HFFc6 (cell line): ENCODE results near the gene MS4A5. TPM values are rescaled to one million over a fixed set of nuclear protein-coding genes. Genes with fewer than 3 reads are reported as not detected.

Experiments
- DNase-seq: peaks from one replicate; pipeline ENCODE4 v3.0.0-alpha.2; 2018
- H3K27ac Mint-ChIP-seq: 2 replicates; pipeline ENCODE4 v1.8.0; 2020; ENCODE audit warnings: mild to moderate bottlenecking, mixed read lengths
- H3K27me3 Mint-ChIP-seq: 2 replicates; pipeline ENCODE4 v1.8.0; 2021; ENCODE audit warnings: mild to moderate bottlenecking, moderate library complexity, mixed read lengths; ENCODE audit not compliant: insufficient read depth
- H3K36me3 Mint-ChIP-seq: 2 replicates; pipeline ENCODE4 v1.8.0; 2021; ENCODE audit warnings: low read depth, mixed read lengths
- H3K4me1 Mint-ChIP-seq: 2 replicates; pipeline ENCODE4 v1.8.0; 2020; ENCODE audit warnings: low read depth, mixed read lengths
- H3K4me3 Mint-ChIP-seq: 2 replicates; pipeline ENCODE4 v1.8.0; 2020; ENCODE audit warnings: mild to moderate bottlenecking, moderate library complexity, mixed read lengths
- H3K9me3 Mint-ChIP-seq: 2 replicates; pipeline ENCODE4 v1.8.0; 2020; ENCODE audit warnings: mild to moderate bottlenecking, mixed read lengths
- total RNA-seq, 6 experiments: library from RNA; stranded (reverse); fragmentation: NEBNext Ultra II Directional; extraction: Animal tissue kit (Norgen Biotek cat#: 25700); gene quantifications; 2 replicates in 1 of 6; 3 replicates in 5 of 6; pipeline ENCODE4 v1.2.3, GENCODE V29; 2021
- TF ChIP-seq, protein P1 (sequence below): fragments of 200-600 bp; sonication (generic); IDR thresholded peaks from 2 replicates; pipeline ENCODE4 v1.5.0; 2021; ENCODE audit warnings: antibody characterized with exemption, mild to moderate bottlenecking

MS4A5 gene
- total RNA-seq, 6 experiments from 2014 or later: not detected

- Mint-ChIP-seq H3K4me3 (no peak overlapping the region), H3K9me3 (peaks cover 20% of the 10 kb centered on the region), H3K36me3 (no peaks in the 10 kb centered on the region), H3K27ac (no peak overlapping the region), H3K4me1 (no peaks in the 10 kb centered on the region), H3K27me3 (peaks cover under 1% of the 10 kb centered on the region; the same call in 1 of the 2 replicates)
- TF ChIP-seq, protein P1, sequence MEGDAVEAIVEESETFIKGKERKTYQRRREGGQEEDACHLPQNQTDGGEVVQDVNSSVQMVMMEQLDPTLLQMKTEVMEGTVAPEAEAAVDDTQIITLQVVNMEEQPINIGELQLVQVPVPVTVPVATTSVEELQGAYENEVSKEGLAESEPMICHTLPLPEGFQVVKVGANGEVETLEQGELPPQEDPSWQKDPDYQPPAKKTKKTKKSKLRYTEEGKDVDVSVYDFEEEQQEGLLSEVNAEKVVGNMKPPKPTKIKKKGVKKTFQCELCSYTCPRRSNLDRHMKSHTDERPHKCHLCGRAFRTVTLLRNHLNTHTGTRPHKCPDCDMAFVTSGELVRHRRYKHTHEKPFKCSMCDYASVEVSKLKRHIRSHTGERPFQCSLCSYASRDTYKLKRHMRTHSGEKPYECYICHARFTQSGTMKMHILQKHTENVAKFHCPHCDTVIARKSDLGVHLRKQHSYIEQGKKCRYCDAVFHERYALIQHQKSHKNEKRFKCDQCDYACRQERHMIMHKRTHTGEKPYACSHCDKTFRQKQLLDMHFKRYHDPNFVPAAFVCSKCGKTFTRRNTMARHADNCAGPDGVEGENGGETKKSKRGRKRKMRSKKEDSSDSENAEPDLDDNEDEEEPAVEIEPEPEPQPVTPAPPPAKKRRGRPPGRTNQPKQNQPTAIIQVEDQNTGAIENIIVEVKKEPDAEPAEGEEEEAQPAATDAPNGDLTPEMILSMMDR: no peak
- DNase-seq: no peak
These were observed 64.1 kb downstream of the MS4A5 start for GRCh38 chr11:60493454-60493853.

Other genes starting within 250 kb of the MS4A5 start
- gene MS4A6A, start 246.5 kb upstream of the MS4A5 start, total RNA-seq: not detected
- not detected for gene MS4A4E, start 186.4 kb upstream of the MS4A5 start, total RNA-seq
- gene MS4A4A, start 148.9 kb upstream of the MS4A5 start, total RNA-seq: not detected
- gene MS4A6E, start 102.3 kb upstream of the MS4A5 start, total RNA-seq: not detected
- gene MS4A7, start 51.0 kb upstream of the MS4A5 start, total RNA-seq: not detected
- not detected for gene MS4A14, start 33.1 kb upstream of the MS4A5 start, total RNA-seq
- not detected for gene MS4A1, start 26.3 kb downstream of the MS4A5 start, total RNA-seq
- under 1 TPM in 1 of 6 experiments, not detected in 5; 0.18 TPM for gene MS4A12, start 63.2 kb downstream of the MS4A5 start, total RNA-seq
- not detected for gene MS4A13, start 85.8 kb downstream of the MS4A5 start, total RNA-seq